WTC11 (cell line): Measurements from ENCODE around the gene DUSP11. TPM values are rescaled to one million over a fixed set of nuclear protein-coding genes. Genes with fewer than 3 reads are reported as not detected.
"Not testable (repeated sequence)": the region's sequence is repeated elsewhere in the genome, so short reads cannot be mapped to it uniquely, and the experiment has no call there.

Source experiments
- ATAC-seq: fragments of 200-7000 bp; cut with Tn5 transposase; 2 replicates; pipeline ENCODE4 v1.10.0; 2021; ENCODE audit warnings: mild to moderate bottlenecking, moderate library complexity
- CTCF ChIA-PET: fragments of 300-600 bp; sonication (Branson Sonifier 250); formaldehyde crosslinking; loops from one replicate; lab custom pipeline; 2021; ENCODE audit warnings: antibody characterized with exemption; lab: Charles Lee
- POLR2A ChIA-PET: fragments of 350-600 bp; sonication (Branson Sonifier 250); formaldehyde crosslinking; loops from one replicate; lab custom pipeline; 2021; ENCODE audit warnings: antibody characterized with exemption; lab: Charles Lee
- DNase-seq: peaks from one replicate; pipeline ENCODE4 v3.0.0; 2021; ENCODE audit warnings: low spot score
- H3K27ac Mint-ChIP-seq: 2 replicates; pipeline ENCODE4 v1.8.0; 2021; ENCODE audit warnings: mixed read lengths
- H3K27me3 Mint-ChIP-seq: 2 replicates; pipeline ENCODE4 v1.8.0; 2021; ENCODE audit warnings: low read depth, mild to moderate bottlenecking, moderate library complexity, mixed read lengths
- H3K36me3 Mint-ChIP-seq: 2 replicates; pipeline ENCODE4 v1.8.0; 2021; ENCODE audit warnings: mixed read lengths
- H3K4me1 Mint-ChIP-seq: 2 replicates; pipeline ENCODE4 v1.8.0; 2022; ENCODE audit warnings: mixed read lengths
- H3K4me3 Mint-ChIP-seq: 2 replicates; pipeline ENCODE4 v1.8.0; 2021; ENCODE audit warnings: mild to moderate bottlenecking, moderate library complexity, mixed read lengths
- H3K9me3 Mint-ChIP-seq: 2 replicates; pipeline ENCODE4 v1.8.0; 2021; ENCODE audit warnings: mixed read lengths
- ESRRA ChIP-seq: sonication (generic); formaldehyde crosslinking; IDR thresholded peaks from 2 replicates; pipeline ENCODE4 v1.8.1; 2022; ENCODE audit warnings: mild to moderate bottlenecking, missing genetic modification reagents, borderline replicate concordance
- GABPB1 ChIP-seq: sonication (generic); formaldehyde crosslinking; IDR thresholded peaks from 2 replicates; pipeline ENCODE4 v1.8.1; 2023; ENCODE audit warnings: mild to moderate bottlenecking, missing genetic modification reagents
- KAT7 ChIP-seq: sonication (generic); formaldehyde crosslinking; IDR thresholded peaks from 2 replicates; pipeline ENCODE4 v1.8.1; 2023; ENCODE audit warnings: missing genetic modification reagents, mild to moderate bottlenecking, borderline replicate concordance
- NR1H2 ChIP-seq: sonication (generic); formaldehyde crosslinking; IDR thresholded peaks from 2 replicates; pipeline ENCODE4 v1.9.0; 2021; ENCODE audit warnings: mild to moderate bottlenecking, moderate library complexity, missing genetic modification reagents
- SOX15 ChIP-seq: fragments of 250-450 bp; sonication (Bioruptor Pico); IDR thresholded peaks from 2 replicates; pipeline ENCODE4 v1.9.0; 2021; ENCODE audit warnings: mild to moderate bottlenecking
- TEAD1 ChIP-seq: sonication (generic); formaldehyde crosslinking; IDR thresholded peaks from 2 replicates; pipeline ENCODE4 v1.8.0; 2022; ENCODE audit warnings: mild to moderate bottlenecking, missing genetic modification reagents
- ZNF416 ChIP-seq: fragments of 250-450 bp; sonication (Bioruptor Pico); IDR thresholded peaks from 2 replicates; pipeline ENCODE4 v1.9.0; 2021; ENCODE audit warnings: mild to moderate bottlenecking, inconsistent platforms
- ZNF423 ChIP-seq: fragments of 250-450 bp; sonication (Bioruptor Pico); IDR thresholded peaks from 2 replicates; pipeline ENCODE4 v2.1.2; 2022; ENCODE audit warnings: mild to moderate bottlenecking, moderate library complexity
- total RNA-seq: library from RNA; stranded (reverse); gene quantifications from 3 replicates; pipeline ENCODE4 v1.2.3, GENCODE V29; 2021
- TF ChIP-seq, protein P1 (sequence below): sonication (generic); formaldehyde crosslinking; IDR thresholded peaks from 2 replicates; pipeline ENCODE4 v1.8.0; 2022; ENCODE audit warnings: mild to moderate bottlenecking, missing genetic modification reagents
- TF ChIP-seq, protein P2 (sequence below): fragments of 250-450 bp; sonication (Bioruptor Pico); IDR thresholded peaks from 2 replicates; pipeline ENCODE4 v1.8.0; 2021; ENCODE audit warnings: mild to moderate bottlenecking
- TF ChIP-seq, protein P3 (sequence below): sonication (generic); formaldehyde crosslinking; IDR thresholded peaks from 2 replicates; pipeline ENCODE4 v1.8.0; 2022; ENCODE audit warnings: mild to moderate bottlenecking, missing genetic modification reagents
- TF ChIP-seq, protein P4 (sequence below): sonication (generic); formaldehyde crosslinking; IDR thresholded peaks from 2 replicates; pipeline ENCODE4 v1.8.1; 2022; ENCODE audit warnings: mild to moderate bottlenecking, missing genetic modification reagents, moderate library complexity, borderline replicate concordance
- TF ChIP-seq, protein P5 (sequence below): fragments of 200-600 bp; IDR thresholded peaks from 2 replicates; pipeline ENCODE4 v1.8.0; 2022; ENCODE audit warnings: antibody characterized with exemption

The DUSP11 gene
- total RNA-seq, 1 experiment from 2014 or later = 16.8 TPM

DNA sequence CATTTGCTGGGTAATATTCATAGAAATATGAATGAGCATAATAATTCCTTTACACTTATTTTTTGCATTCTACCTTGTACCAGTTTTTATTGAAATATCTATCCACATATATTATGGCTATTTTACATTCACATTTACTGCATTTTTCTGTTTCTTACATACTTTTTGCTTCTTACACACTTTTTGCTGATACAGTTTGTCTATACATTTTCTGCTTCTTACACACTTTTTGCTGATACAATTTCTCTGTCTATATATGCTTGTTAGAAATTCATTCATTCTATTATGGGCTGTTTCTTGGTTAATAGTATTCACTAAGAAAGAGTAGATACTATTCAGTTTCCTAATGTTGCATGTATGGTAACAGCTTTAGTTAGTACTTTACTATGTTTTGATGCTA lies 32.0 kb upstream of the DUSP11 start (continued):
- TF ChIP-seq, protein P1, sequence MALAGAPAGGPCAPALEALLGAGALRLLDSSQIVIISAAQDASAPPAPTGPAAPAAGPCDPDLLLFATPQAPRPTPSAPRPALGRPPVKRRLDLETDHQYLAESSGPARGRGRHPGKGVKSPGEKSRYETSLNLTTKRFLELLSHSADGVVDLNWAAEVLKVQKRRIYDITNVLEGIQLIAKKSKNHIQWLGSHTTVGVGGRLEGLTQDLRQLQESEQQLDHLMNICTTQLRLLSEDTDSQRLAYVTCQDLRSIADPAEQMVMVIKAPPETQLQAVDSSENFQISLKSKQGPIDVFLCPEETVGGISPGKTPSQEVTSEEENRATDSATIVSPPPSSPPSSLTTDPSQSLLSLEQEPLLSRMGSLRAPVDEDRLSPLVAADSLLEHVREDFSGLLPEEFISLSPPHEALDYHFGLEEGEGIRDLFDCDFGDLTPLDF (CRISPR knock-in tag) = no peak
- TF ChIP-seq, protein P2, sequence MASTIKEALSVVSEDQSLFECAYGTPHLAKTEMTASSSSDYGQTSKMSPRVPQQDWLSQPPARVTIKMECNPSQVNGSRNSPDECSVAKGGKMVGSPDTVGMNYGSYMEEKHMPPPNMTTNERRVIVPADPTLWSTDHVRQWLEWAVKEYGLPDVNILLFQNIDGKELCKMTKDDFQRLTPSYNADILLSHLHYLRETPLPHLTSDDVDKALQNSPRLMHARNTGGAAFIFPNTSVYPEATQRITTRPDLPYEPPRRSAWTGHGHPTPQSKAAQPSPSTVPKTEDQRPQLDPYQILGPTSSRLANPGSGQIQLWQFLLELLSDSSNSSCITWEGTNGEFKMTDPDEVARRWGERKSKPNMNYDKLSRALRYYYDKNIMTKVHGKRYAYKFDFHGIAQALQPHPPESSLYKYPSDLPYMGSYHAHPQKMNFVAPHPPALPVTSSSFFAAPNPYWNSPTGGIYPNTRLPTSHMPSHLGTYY (CRISPR knock-in tag) = no peak
- TF ChIP-seq, protein P3, sequence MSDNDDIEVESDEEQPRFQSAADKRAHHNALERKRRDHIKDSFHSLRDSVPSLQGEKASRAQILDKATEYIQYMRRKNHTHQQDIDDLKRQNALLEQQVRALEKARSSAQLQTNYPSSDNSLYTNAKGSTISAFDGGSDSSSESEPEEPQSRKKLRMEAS (CRISPR knock-in tag) = no peak
- no peak for TF ChIP-seq ZNF416
- no peak for TF ChIP-seq SOX15 (CRISPR knock-in tag)
- no peak for TF ChIP-seq ZNF423 (CRISPR knock-in tag)
- TF ChIP-seq TEAD1 (CRISPR knock-in tag) = no peak

DNA sequence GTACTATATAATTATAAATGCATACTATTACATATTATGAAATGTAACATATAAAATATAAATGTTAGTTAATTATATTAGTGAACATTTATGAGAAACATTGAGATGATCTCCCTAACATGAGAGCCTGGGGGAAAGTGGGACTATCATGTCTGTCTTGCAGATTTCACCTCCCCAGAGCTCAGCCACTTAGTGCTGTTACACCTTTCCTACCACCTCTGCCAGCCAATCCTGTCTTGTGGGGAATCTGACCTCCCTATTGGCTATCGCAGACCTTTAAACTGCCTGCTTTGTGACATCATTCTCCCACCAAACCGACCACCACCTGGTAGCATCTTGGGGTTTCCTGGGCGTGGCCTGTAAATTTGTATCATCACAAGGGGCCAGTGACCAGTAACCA lies 4.0 kb upstream of the DUSP11 start, which contains the start of gene C2orf78:
Gene C2orf78, plus strand, starts transcription at position 301 of the 400 bp plus-strand sequence. CDS start 127 bp downstream, outside the sequence.
- CTCF ChIA-PET, H3K4me3 Mint-ChIP-seq, H3K4me1 Mint-ChIP-seq, ATAC-seq, POLR2A ChIA-PET, H3K36me3 Mint-ChIP-seq, DNase-seq, H3K9me3 Mint-ChIP-seq, H3K27ac Mint-ChIP-seq, H3K27me3 Mint-ChIP-seq: not testable (repeated sequence)

DNA sequence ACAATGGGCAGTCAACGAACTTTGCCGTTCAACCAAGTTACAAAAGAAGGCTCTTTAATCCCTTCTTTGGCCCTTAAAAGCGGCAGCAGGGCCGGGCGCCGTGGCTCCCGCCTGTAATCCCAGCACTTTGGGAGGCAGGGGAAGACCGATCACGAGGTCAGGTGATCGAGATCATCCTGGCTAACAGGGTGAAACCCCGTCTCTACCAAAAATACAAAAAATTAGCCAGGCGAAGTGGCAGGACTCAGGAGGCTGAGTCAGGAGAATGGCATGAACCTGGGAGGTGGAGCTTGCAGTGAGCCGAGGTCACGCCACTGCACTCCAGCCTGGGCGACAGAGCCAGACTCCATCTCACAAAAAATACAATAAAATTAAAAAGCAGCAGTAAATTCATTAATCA lies 3.5 kb upstream of the DUSP11 start:
- not testable (repeated sequence) for H3K27ac Mint-ChIP-seq, ATAC-seq

DNA sequence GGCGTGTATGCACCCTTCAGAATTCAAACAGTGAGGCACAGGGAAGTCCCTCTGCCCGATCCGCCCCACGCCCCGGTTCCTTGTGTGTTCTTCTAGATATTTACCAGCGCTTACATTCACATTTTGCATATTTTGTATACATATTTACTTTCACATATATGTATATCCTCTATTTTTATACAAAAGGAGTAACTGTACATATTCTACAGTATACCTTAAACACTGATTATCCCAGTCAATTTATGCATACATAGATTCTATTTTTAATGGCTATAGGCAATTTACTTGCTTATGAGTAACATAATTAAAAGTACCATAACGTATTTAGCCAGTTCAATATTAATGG lies 307 bp upstream of the DUSP11 start:
- no peak for DNase-seq
- no peak for ATAC-seq
- no peaks in the 10 kb centered on the region for H3K27me3 Mint-ChIP-seq
- POLR2A ChIA-PET = interaction anchor here (1.0 kb wide), 1 partner anchor 48 kb away, joined by 3 read pairs; no protein-coding TSS in a partner anchor
- TF ChIP-seq ESRRA (CRISPR knock-in tag) (no peak), ZNF423 (CRISPR knock-in tag) (no peak), KAT7 (no peak), NR1H2 (CRISPR knock-in tag) (no peak)
- TF ChIP-seq, protein P4, sequence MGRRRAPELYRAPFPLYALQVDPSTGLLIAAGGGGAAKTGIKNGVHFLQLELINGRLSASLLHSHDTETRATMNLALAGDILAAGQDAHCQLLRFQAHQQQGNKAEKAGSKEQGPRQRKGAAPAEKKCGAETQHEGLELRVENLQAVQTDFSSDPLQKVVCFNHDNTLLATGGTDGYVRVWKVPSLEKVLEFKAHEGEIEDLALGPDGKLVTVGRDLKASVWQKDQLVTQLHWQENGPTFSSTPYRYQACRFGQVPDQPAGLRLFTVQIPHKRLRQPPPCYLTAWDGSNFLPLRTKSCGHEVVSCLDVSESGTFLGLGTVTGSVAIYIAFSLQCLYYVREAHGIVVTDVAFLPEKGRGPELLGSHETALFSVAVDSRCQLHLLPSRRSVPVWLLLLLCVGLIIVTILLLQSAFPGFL (CRISPR knock-in tag) = no peak
- TF ChIP-seq, protein P5, sequence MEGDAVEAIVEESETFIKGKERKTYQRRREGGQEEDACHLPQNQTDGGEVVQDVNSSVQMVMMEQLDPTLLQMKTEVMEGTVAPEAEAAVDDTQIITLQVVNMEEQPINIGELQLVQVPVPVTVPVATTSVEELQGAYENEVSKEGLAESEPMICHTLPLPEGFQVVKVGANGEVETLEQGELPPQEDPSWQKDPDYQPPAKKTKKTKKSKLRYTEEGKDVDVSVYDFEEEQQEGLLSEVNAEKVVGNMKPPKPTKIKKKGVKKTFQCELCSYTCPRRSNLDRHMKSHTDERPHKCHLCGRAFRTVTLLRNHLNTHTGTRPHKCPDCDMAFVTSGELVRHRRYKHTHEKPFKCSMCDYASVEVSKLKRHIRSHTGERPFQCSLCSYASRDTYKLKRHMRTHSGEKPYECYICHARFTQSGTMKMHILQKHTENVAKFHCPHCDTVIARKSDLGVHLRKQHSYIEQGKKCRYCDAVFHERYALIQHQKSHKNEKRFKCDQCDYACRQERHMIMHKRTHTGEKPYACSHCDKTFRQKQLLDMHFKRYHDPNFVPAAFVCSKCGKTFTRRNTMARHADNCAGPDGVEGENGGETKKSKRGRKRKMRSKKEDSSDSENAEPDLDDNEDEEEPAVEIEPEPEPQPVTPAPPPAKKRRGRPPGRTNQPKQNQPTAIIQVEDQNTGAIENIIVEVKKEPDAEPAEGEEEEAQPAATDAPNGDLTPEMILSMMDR = no peak
- TF ChIP-seq, all 79 proteins: peak for 0
- Mint-ChIP-seq H3K36me3 (peaks cover 15% of the 10 kb centered on the region), H3K27ac (no peak overlapping the region), H3K4me1 (peaks cover 10% of the 10 kb centered on the region), H3K9me3 (no peaks in the 10 kb centered on the region), H3K4me3 (peak overlapping the region; percentile 96)
- CTCF ChIA-PET = interaction anchor here (0.6 kb wide), 1 partner anchor 629 kb away, joined by 4 read pairs; no protein-coding TSS in a partner anchor

More for the DNA sequence above, 3.5 kb upstream of the DUSP11 start:
- H3K36me3 Mint-ChIP-seq, DNase-seq, CTCF ChIA-PET, H3K4me3 Mint-ChIP-seq, H3K27me3 Mint-ChIP-seq, H3K4me1 Mint-ChIP-seq, H3K9me3 Mint-ChIP-seq, POLR2A ChIA-PET: not testable (repeated sequence)
- 0 out of 2 replicates have a peak, but pooled peaks have one; percentile 33 for TF ChIP-seq GABPB1 (CRISPR knock-in tag)

DNA sequence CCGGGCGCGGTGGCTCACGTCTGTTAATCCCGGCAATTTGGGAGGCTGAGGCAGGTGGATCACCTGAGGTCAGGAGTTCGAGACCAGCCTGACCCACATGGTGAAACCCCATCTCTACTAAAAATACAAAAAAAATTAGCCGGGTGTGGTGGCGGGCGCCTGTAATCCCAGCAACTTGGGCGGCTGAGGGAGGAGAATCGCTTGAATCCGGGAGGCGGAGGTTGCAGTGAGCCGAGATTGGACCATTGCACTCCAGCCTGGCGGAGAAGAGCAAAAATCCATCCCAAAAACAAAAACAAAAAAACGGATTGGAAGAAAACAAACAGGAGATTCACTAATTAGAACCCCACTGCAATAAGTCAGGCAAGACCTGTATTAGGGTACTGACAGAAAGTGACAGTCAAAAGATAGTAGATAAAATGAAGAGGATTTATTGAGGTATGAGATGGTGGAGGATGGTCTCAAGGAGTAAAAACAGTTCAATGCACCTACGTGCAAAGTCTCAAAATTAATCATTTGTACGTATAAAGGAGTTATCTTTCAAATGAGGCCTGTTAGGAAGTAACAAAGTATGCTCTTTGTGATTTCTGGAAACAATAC lies 936 bp downstream of the DUSP11 start:
- POLR2A ChIA-PET = interaction anchor here (1.0 kb wide), 1 partner anchor 49 kb away, joined by 3 read pairs; no protein-coding TSS in a partner anchor
- peak overlapping the region; percentile 96 for H3K4me3 Mint-ChIP-seq
- H3K4me1 Mint-ChIP-seq, DNase-seq, H3K9me3 Mint-ChIP-seq, CTCF ChIA-PET, ATAC-seq, H3K27me3 Mint-ChIP-seq: not testable (repeated sequence)
- peaks cover 24% of the 10 kb centered on the region for H3K36me3 Mint-ChIP-seq
- H3K27ac Mint-ChIP-seq = peak overlapping the region; percentile 67; the same call in 1 of the 2 replicates
